A549 (cell line): ENCODE measurements around the gene CMTM7. TPM values are rescaled to one million over a fixed set of nuclear protein-coding genes. Genes with fewer than 3 reads are reported as not detected.

Experiments used
- ATAC-seq, 2 experiments: fragments of 200-7000 bp in 1 of 2; fragments of >200 bp in 1 of 2; cut with Nextera tagmentation in 1 of 2; cut with Tn5 transposase in 1 of 2; 3 replicates each; pipeline versions ENCODE4 v1.8.0 to v1.9.1; 2018 to 2020; ENCODE audit warnings: mild to moderate bottlenecking in 1 of 2, moderate library complexity in 1 of 2
- CTCF ChIA-PET: fragments of 300-600 bp; sonication (Branson Sonifier 250); formaldehyde crosslinking; extraction: SDS; loops from one replicate; lab custom pipeline; 2021; ENCODE audit warnings: antibody characterized with exemption, inconsistent platforms; lab: Yijun Ruan, JAX
- POLR2A ChIA-PET: fragments of 350-600 bp; formaldehyde crosslinking; extraction: SDS; loops from one replicate; lab custom pipeline; 2021; ENCODE audit warnings: antibody characterized with exemption, inconsistent platforms; lab: Yijun Ruan, JAX
- DNase-seq, 2 experiments: peaks; one replicate each; pipeline versions ENCODE4 v3.0.0 to v3.0.0-alpha.2; 2011 to 2016; ENCODE audit warnings: low read depth in 1 of 2, low spot score in 1 of 2
- FAIRE-seq: peaks from 2 replicates; lab custom pipeline; 2011; peaks lifted over from hg19 to GRCh38; lab: Jason Lieb, UNC
- H3K27ac ChIP-seq, 2 experiments: fragments of >200 bp; sonication (Bioruptor Twin); formaldehyde crosslinking; 3 replicates each; pipeline ENCODE4 v1.5.1; 2016 to 2017
- H3K4me1 ChIP-seq: fragments of >200 bp; sonication (Bioruptor Twin); formaldehyde crosslinking; 3 replicates; pipeline ENCODE4 v1.6.1; 2016
- H3K4me2 ChIP-seq: fragments of >200 bp; sonication (Bioruptor Twin); formaldehyde crosslinking; 3 replicates; pipeline ENCODE4 v1.6.1; 2016
- H3K4me3 ChIP-seq: fragments of >200 bp; sonication (Bioruptor Twin); formaldehyde crosslinking; 3 replicates; pipeline ENCODE4 v1.5.1; 2016
- H3K9me3 ChIP-seq: fragments of >200 bp; sonication (Bioruptor Twin); formaldehyde crosslinking; 3 replicates; pipeline ENCODE4 v1.6.1; 2016
- BHLHE40 ChIP-seq: IDR thresholded peaks from 2 replicates; pipeline ENCODE4 v1.6.1; 2012; ENCODE audit warnings: low read depth, low read length, inconsistent platforms
- CEBPB ChIP-seq, 2 experiments: fragments of >200 bp in 1 of 2; sonication (Bioruptor Twin) in 1 of 2; formaldehyde crosslinking in 1 of 2; IDR thresholded peaks; 2 replicates each; pipeline ENCODE4 v1.6.1; 2012 to 2016
- CHD4 ChIP-seq: fragments of 200-600 bp; sonication (generic); IDR thresholded peaks from 2 replicates; pipeline ENCODE4 v1.6.1; 2016; ENCODE audit warnings: antibody characterized with exemption, mild to moderate bottlenecking, borderline replicate concordance
- EHF ChIP-seq: fragments of 250-450 bp; sonication (Bioruptor Pico); IDR thresholded peaks from 2 replicates; pipeline ENCODE4 v1.5.0; 2020; ENCODE audit warnings: mild to moderate bottlenecking
- EP300 ChIP-seq, 2 experiments: fragments of >200 bp; sonication (Bioruptor Twin); formaldehyde crosslinking; IDR thresholded peaks; 2 replicates in 1 of 2; 3 replicates in 1 of 2; pipeline ENCODE4 v1.6.1; 2016 to 2017
- FOSB ChIP-seq: fragments of 250-450 bp; sonication (Bioruptor Pico); IDR thresholded peaks from 2 replicates; pipeline ENCODE4 v1.5.0; 2020; ENCODE audit warnings: mild to moderate bottlenecking, moderate library complexity
- FOXS1 ChIP-seq: fragments of 250-450 bp; sonication (Bioruptor Pico); IDR thresholded peaks from 2 replicates; pipeline ENCODE4 v1.5.0; 2020; ENCODE audit warnings: mild to moderate bottlenecking, moderate library complexity
- GATA3 ChIP-seq: IDR thresholded peaks from 2 replicates; pipeline ENCODE4 v1.6.1; 2012; ENCODE audit warnings: borderline replicate concordance
- HEYL ChIP-seq: fragments of 250-450 bp; sonication (Bioruptor Pico); IDR thresholded peaks from 2 replicates; pipeline ENCODE4 v1.8.0; 2021; ENCODE audit warnings: mild to moderate bottlenecking, moderate library complexity
- HOXA7 ChIP-seq: fragments of 250-450 bp; sonication (Bioruptor Pico); IDR thresholded peaks from 2 replicates; pipeline ENCODE4 v1.5.0; 2020; ENCODE audit warnings: mild to moderate bottlenecking, moderate library complexity
- HOXB13 ChIP-seq: fragments of 250-450 bp; sonication (Bioruptor Pico); IDR thresholded peaks from 2 replicates; pipeline ENCODE4 v1.5.0; 2020; ENCODE audit warnings: low read depth, mild to moderate bottlenecking, moderate library complexity
- HOXB5 ChIP-seq: fragments of 250-450 bp; sonication (Bioruptor Pico); IDR thresholded peaks from 2 replicates; pipeline ENCODE4 v1.5.0; 2020; ENCODE audit warnings: mild to moderate bottlenecking, moderate library complexity
- MAFK ChIP-seq: fragments of 450-650 bp; IDR thresholded peaks from 2 replicates; pipeline ENCODE4 v1.6.1; 2014; ENCODE audit not compliant: partially characterized antibody
- MAZ ChIP-seq: fragments of 150-350 bp; IDR thresholded peaks from 2 replicates; pipeline ENCODE4 v1.6.1; 2014; ENCODE audit warnings: antibody characterized with exemption, low read depth, low read length, borderline replicate concordance
- NR3C1 ChIP-seq: fragments of >200 bp; sonication (Bioruptor Twin); formaldehyde crosslinking; IDR thresholded peaks from 3 replicates; pipeline ENCODE4 v1.6.1; 2017
- RAD21 ChIP-seq, 2 experiments: fragments of >200 bp in 1 of 2; sonication (Bioruptor Twin) in 1 of 2; formaldehyde crosslinking in 1 of 2; IDR thresholded peaks in 1 of 2; conservative IDR thresholded peaks in 1 of 2; 2 replicates in 1 of 2; 3 replicates in 1 of 2; pipeline ENCODE4 v1.6.1; 2012 to 2018; ENCODE audit warnings: inconsistent platforms in 1 of 2
- RARB ChIP-seq: fragments of 250-450 bp; sonication (Bioruptor Pico); IDR thresholded peaks from 2 replicates; pipeline ENCODE4 v1.8.0; 2021; ENCODE audit warnings: mild to moderate bottlenecking, moderate library complexity
- SMC3 ChIP-seq: fragments of >200 bp; sonication (Bioruptor Twin); formaldehyde crosslinking; IDR thresholded peaks from 3 replicates; pipeline ENCODE4 v1.6.1; 2018; ENCODE audit warnings: inconsistent platforms
- SREBF2 ChIP-seq: fragments of 450-650 bp; IDR thresholded peaks from 2 replicates; pipeline ENCODE4 v1.6.1; 2014; ENCODE audit warnings: mild to moderate bottlenecking, moderate library complexity
- ZFP36 ChIP-seq: fragments of 450-650 bp; IDR thresholded peaks from 2 replicates; pipeline ENCODE4 v1.6.1; 2014; ENCODE audit warnings: borderline replicate concordance; ENCODE audit not compliant: partially characterized antibody
- WGBS: methylation state at CpG from one replicate; pipeline ENCODE4 v1.1.6; 2017; ENCODE audit errors: missing lambda C conversion rate; 5-methylcytosine and 5-hydroxymethylcytosine counted together
- polyA plus RNA-seq, 4 experiments: library from polyadenylated mRNA; depleted of rRNA in 3 of 4; stranded (reverse); fragments of >200 nt; fragmentation: RNase III in 1 of 4; extraction: RNeasy Plus Mini Kit Qiagen cat#74134 plus additional on column Dnase treatment in 1 of 4; gene quantifications; 2 replicates in 3 of 4; 3 replicates in 1 of 4; pipeline ENCODE4 v1.2.3, GENCODE V29; 2011 to 2017
- TF ChIP-seq, protein P1 (sequence below): IDR thresholded peaks from 2 replicates; pipeline ENCODE4 v1.6.1; 2012
- TF ChIP-seq, protein P2 (sequence below): fragments of 200-600 bp; sonication (generic); IDR thresholded peaks from 2 replicates; pipeline ENCODE4 v1.6.1; 2016; ENCODE audit warnings: antibody characterized with exemption, mild to moderate bottlenecking, moderate library complexity
- TF ChIP-seq, protein P3 (sequence below): fragments of >200 bp; sonication (Bioruptor Twin); formaldehyde crosslinking; IDR thresholded peaks from 3 replicates; pipeline ENCODE4 v1.6.1; 2016
- TF ChIP-seq, protein P4 (sequence below): fragments of 250-450 bp; sonication (Bioruptor Pico); IDR thresholded peaks from 2 replicates; pipeline ENCODE4 v1.5.0; 2020; ENCODE audit warnings: low read depth, mild to moderate bottlenecking, moderate library complexity
- TF ChIP-seq, protein P5 (sequence below): fragments of >200 bp; sonication (Bioruptor Twin); formaldehyde crosslinking; IDR thresholded peaks from 3 replicates; pipeline ENCODE4 v1.5.1; 2016
- TF ChIP-seq, protein P6 (sequence below): fragments of 150-350 bp; IDR thresholded peaks from 2 replicates; pipeline ENCODE4 v1.6.1; 2014; ENCODE audit warnings: low read depth, mild to moderate bottlenecking, low read length

The CMTM7 gene
- polyA plus RNA-seq, 2 of the 4 experiments (the other 2 are of a cell fraction) = 14.2 to 18.7 TPM

DNA sequence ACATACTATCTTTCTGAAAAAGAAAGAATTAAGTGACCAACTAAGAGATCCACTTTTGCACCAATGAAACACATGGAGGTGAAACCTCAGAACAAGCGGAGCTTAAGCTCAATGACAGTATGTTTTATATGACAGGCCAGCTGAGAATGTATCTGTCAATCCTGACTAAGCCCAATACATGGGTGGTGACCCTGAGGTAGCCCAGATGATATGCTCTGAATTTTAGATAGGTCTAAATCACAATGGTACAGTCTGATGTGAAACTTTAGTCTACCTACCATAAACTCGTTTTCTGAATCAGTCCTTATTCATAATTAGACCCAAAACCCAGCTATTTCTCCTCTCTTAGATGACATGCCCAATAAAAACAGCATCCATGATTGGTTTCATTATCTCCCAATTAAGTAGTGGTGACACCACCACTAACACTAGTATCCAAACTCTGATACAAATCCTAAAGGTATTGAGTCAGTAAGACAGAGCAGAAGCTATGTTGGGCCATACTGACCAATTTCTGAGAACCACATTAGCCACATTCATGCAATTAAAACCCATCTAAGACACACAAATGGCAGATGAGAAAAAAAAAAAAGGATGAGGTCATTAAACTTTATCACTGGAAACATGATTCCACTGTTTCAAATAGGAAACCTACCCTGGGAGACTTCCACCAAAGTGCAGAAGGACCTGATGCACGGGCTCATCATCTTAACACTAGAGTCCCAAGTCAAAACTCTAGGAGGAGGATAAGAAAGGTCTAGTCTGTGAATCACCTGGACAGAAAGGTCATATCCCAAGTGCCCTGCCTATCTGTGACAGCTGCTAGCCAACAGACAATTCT is 90.4 kb downstream of the CMTM7 start:
- CTCF ChIA-PET = interaction anchor here (1.3 to 7.4 kb wide), 2 partner anchors 12 to 14 kb away, joined by 3 to 47 read pairs; no protein-coding TSS in a partner anchor
- DNase-seq (no peak), FAIRE-seq (no peak), ATAC-seq (no peak)
- no peaks in the 10 kb centered on the region for H3K4me1 ChIP-seq
- no peak overlapping the region for H3K4me3 ChIP-seq
- H3K27ac ChIP-seq = no peak overlapping the region
- POLR2A ChIA-PET = no interaction called here
- H3K4me2 ChIP-seq = no peak overlapping the region
- H3K9me3 ChIP-seq = no peaks in the 10 kb centered on the region
- TF ChIP-seq EHF (CRISPR knock-in tag) (no peak), EP300 (IDR thresholded peaks at IDR 0.05) (no peak), RAD21 (conservative IDR thresholded peaks at IDR 0.05 in 1 of 2, IDR thresholded peaks at IDR 0.05 in 1 of 2) (no peak), MAZ (no peak), FOSB (CRISPR knock-in tag) (no peak), SREBF2 (no peak), FOXS1 (CRISPR knock-in tag) (no peak), HOXB5 (CRISPR knock-in tag) (no peak), CHD4 (no peak), NR3C1 (no peak), HOXB13 (CRISPR knock-in tag) (no peak), ZFP36 (no peak), CEBPB (IDR thresholded peaks at IDR 0.05) (no peak), BHLHE40 (no peak)
- TF ChIP-seq, protein P1, sequence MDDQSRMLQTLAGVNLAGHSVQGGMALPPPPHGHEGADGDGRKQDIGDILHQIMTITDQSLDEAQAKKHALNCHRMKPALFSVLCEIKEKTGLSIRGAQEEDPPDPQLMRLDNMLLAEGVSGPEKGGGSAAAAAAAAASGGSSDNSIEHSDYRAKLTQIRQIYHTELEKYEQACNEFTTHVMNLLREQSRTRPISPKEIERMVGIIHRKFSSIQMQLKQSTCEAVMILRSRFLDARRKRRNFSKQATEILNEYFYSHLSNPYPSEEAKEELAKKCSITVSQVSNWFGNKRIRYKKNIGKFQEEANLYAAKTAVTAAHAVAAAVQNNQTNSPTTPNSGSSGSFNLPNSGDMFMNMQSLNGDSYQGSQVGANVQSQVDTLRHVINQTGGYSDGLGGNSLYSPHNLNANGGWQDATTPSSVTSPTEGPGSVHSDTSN = no peak
- TF ChIP-seq, protein P2, sequence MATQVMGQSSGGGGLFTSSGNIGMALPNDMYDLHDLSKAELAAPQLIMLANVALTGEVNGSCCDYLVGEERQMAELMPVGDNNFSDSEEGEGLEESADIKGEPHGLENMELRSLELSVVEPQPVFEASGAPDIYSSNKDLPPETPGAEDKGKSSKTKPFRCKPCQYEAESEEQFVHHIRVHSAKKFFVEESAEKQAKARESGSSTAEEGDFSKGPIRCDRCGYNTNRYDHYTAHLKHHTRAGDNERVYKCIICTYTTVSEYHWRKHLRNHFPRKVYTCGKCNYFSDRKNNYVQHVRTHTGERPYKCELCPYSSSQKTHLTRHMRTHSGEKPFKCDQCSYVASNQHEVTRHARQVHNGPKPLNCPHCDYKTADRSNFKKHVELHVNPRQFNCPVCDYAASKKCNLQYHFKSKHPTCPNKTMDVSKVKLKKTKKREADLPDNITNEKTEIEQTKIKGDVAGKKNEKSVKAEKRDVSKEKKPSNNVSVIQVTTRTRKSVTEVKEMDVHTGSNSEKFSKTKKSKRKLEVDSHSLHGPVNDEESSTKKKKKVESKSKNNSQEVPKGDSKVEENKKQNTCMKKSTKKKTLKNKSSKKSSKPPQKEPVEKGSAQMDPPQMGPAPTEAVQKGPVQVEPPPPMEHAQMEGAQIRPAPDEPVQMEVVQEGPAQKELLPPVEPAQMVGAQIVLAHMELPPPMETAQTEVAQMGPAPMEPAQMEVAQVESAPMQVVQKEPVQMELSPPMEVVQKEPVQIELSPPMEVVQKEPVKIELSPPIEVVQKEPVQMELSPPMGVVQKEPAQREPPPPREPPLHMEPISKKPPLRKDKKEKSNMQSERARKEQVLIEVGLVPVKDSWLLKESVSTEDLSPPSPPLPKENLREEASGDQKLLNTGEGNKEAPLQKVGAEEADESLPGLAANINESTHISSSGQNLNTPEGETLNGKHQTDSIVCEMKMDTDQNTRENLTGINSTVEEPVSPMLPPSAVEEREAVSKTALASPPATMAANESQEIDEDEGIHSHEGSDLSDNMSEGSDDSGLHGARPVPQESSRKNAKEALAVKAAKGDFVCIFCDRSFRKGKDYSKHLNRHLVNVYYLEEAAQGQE = no peak
- TF ChIP-seq, protein P3, sequence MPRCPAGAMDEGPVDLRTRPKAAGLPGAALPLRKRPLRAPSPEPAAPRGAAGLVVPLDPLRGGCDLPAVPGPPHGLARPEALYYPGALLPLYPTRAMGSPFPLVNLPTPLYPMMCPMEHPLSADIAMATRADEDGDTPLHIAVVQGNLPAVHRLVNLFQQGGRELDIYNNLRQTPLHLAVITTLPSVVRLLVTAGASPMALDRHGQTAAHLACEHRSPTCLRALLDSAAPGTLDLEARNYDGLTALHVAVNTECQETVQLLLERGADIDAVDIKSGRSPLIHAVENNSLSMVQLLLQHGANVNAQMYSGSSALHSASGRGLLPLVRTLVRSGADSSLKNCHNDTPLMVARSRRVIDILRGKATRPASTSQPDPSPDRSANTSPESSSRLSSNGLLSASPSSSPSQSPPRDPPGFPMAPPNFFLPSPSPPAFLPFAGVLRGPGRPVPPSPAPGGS = no peak
- WGBS = 81% methylated on average over 3 of the region's 3 CpGs

DNA sequence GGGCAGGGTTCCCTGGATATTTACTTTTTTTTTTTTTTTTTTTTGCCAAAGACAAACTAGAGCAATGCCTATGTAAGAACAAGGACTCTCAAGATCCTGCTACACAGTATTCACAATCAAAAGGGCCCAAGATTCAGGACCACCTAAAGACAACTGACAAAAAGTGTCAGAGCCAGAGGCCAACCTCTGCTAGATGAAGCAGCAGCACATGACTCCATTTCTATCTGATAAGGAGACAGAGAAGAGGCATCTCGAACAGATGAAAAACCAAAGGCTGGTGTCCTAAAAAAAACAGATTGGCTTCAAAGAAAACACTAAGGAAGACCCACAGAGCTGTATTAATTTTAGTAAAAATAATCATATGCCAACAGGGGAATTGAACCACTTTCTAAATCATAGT is 91.0 kb downstream of the CMTM7 start:
- ATAC-seq (no peak), DNase-seq (no peak), FAIRE-seq (no peak)
- no peak overlapping the region for H3K4me2 ChIP-seq
- ChIA-PET CTCF (interaction anchor here (0.6 to 7.4 kb wide), 3 partner anchors 11 to 14 kb away, joined by 3 to 47 read pairs (median 4); no protein-coding TSS in a partner anchor), POLR2A (no interaction called here)
- H3K9me3 ChIP-seq = no peaks in the 10 kb centered on the region
- no peak overlapping the region for H3K27ac ChIP-seq
- 92% methylated on average over 1 of the region's 1 CpG for WGBS
- H3K4me3 ChIP-seq = no peak overlapping the region
- H3K4me1 ChIP-seq = no peaks in the 10 kb centered on the region
- TF ChIP-seq HOXA7 (no peak), MAFK (no peak), GATA3 (no peak), HOXB5 (CRISPR knock-in tag) (no peak), RARB (CRISPR knock-in tag) (no peak), SMC3 (no peak), HEYL (no peak), RAD21 (conservative IDR thresholded peaks at IDR 0.05 in 1 of 2, IDR thresholded peaks at IDR 0.05 in 1 of 2) (no peak), FOXS1 (CRISPR knock-in tag) (no peak)
- TF ChIP-seq, protein P4, sequence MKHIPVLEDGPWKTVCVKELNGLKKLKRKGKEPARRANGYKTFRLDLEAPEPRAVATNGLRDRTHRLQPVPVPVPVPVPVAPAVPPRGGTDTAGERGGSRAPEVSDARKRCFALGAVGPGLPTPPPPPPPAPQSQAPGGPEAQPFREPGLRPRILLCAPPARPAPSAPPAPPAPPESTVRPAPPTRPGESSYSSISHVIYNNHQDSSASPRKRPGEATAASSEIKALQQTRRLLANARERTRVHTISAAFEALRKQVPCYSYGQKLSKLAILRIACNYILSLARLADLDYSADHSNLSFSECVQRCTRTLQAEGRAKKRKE (CRISPR knock-in tag) = no peak
- TF ChIP-seq, protein P5, sequence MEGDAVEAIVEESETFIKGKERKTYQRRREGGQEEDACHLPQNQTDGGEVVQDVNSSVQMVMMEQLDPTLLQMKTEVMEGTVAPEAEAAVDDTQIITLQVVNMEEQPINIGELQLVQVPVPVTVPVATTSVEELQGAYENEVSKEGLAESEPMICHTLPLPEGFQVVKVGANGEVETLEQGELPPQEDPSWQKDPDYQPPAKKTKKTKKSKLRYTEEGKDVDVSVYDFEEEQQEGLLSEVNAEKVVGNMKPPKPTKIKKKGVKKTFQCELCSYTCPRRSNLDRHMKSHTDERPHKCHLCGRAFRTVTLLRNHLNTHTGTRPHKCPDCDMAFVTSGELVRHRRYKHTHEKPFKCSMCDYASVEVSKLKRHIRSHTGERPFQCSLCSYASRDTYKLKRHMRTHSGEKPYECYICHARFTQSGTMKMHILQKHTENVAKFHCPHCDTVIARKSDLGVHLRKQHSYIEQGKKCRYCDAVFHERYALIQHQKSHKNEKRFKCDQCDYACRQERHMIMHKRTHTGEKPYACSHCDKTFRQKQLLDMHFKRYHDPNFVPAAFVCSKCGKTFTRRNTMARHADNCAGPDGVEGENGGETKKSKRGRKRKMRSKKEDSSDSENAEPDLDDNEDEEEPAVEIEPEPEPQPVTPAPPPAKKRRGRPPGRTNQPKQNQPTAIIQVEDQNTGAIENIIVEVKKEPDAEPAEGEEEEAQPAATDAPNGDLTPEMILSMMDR = no peak
- TF ChIP-seq, protein P6, sequence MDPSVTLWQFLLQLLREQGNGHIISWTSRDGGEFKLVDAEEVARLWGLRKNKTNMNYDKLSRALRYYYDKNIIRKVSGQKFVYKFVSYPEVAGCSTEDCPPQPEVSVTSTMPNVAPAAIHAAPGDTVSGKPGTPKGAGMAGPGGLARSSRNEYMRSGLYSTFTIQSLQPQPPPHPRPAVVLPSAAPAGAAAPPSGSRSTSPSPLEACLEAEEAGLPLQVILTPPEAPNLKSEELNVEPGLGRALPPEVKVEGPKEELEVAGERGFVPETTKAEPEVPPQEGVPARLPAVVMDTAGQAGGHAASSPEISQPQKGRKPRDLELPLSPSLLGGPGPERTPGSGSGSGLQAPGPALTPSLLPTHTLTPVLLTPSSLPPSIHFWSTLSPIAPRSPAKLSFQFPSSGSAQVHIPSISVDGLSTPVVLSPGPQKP = no peak
